Measurements from ENCODE around the gene CDC14B. TPM values are rescaled to one million over a fixed set of nuclear protein-coding genes. Genes with fewer than 3 reads are reported as not detected.
A peak's percentile ranks its signal among the peaks of the same experiment; 100 is the strongest.

CDC14B gene
- total RNA-seq, 4 donors from 2014 or later = 5.8 to 10.9 (median 8.0) TPM

DNA sequence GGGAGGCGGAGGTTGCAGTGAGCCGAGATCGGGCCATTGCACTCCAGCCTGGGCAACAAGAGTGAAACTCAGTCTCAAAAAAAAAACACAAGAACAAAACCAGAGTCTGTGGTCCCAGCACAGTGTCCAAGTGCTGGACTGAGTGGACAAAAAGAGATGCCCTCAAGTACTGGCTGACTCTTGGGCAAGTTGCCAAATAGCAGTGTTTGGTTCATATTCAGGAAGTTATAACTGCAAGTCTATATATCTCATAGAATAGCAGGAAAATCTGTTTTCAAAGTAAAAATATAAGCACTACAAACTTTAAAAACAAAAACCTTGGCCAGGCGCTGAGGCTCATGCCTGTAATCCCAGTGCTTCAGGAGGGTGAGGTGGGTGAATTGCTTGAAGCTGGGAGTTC is 162.4 kb downstream of the CDC14B start:
- no peak overlapping the region for H3K4me3 ChIP-seq (ENCODE audit: low read depth, poor library complexity, severe bottlenecking)
- intact Hi-C loops (cut with DNase I; ENCODE audit: low total_unique reads) = no loop called here
- WGBS, 2 donors = 92 to 96% methylated on average over 4 of the region's 4 CpGs
- no peak for DNase-seq (ENCODE audit: low spot score in 2 of 2)
- TF ChIP-seq, protein P1, sequence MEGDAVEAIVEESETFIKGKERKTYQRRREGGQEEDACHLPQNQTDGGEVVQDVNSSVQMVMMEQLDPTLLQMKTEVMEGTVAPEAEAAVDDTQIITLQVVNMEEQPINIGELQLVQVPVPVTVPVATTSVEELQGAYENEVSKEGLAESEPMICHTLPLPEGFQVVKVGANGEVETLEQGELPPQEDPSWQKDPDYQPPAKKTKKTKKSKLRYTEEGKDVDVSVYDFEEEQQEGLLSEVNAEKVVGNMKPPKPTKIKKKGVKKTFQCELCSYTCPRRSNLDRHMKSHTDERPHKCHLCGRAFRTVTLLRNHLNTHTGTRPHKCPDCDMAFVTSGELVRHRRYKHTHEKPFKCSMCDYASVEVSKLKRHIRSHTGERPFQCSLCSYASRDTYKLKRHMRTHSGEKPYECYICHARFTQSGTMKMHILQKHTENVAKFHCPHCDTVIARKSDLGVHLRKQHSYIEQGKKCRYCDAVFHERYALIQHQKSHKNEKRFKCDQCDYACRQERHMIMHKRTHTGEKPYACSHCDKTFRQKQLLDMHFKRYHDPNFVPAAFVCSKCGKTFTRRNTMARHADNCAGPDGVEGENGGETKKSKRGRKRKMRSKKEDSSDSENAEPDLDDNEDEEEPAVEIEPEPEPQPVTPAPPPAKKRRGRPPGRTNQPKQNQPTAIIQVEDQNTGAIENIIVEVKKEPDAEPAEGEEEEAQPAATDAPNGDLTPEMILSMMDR (IDR thresholded peaks at IDR 0.05) = no peak
- no peak for TF ChIP-seq POLR2A (IDR thresholded peaks at IDR 0.05)

DNA sequence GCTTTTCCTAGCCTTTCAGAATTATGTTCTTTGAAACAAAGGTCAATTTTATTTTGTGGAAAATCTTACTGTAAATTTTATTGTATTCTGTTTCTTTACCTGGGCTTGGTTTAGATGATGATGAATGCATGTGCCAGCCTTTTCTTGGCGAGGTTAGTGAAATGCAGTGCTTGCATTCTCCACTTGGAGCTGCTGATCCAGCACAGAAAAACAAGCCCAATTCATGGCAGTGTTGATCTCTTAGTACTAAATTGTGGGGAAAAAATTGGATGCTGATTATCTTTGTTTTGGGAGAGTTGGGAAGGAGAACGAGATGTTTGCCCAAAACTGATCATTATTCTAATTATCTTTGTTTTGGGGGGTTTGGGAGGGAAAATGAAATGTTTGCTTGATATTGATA is 166.0 kb downstream of the CDC14B start:
- intact Hi-C loops (cut with DNase I; ENCODE audit: low total_unique reads) = no loop called here
- no peak overlapping the region for H3K4me3 ChIP-seq (ENCODE audit: low read depth, poor library complexity, severe bottlenecking)
- no peak for DNase-seq (ENCODE audit: low spot score in 2 of 2)
- TF ChIP-seq, protein P1 (IDR thresholded peaks at IDR 0.05) = no peak
- no peak for TF ChIP-seq POLR2A (IDR thresholded peaks at IDR 0.05)
- WGBS, 2 donors = 24 to 27% methylated on average over 2 of the region's 2 CpGs

DNA sequence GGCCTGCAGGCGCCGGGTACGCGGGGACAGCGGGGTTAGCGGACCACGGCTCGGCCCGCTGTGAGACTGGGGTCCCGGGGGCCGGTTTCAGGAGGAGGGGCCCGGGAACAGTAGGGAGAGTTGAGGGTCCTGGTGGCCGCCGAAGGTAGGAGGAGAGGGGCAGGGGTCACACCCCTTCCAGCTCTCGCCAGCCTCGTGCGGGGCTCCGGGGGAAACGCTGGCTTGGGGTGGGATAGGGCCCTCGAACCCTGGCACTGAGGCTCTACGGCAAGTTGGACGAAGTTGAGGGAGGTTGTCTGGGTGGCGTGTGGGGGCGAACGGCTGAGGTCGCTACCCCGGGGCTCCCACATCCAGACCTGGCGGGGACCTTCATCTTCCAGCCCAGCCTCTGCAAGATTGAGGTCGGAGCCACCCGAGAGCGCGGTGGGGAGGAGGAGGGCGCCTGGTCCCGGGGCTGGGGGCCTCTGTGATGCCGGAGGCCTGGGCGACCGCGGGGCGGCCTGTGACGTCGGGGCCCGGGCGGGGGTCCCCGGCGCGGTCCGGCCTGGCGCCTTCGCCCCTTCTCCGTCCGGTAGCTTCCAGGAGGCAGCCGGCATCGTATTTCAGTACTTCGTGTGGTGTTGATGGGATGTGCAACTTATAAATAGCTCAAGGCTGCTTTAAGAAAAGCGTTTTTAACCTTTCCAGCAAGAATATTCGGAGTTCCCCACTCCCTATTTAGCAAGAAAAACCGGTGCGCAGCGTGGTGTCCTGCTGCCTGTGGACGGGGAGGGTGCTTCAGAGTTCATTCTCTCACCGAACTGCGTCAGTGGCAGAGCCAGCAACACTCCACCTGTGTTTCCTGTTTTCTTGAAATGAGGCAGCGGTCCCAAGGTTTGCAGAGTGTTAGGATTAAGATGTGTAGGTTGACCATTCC is 168.8 kb downstream of the CDC14B start:
- peak; percentile 24 to 87 for DNase-seq (ENCODE audit: low spot score in 2 of 2)
- intact Hi-C loops (cut with DNase I; ENCODE audit: low total_unique reads) = no loop called here
- 1% methylated on average over 49 to 62 of the region's 63 CpGs for WGBS, 2 donors
- peak overlapping the region; percentile 51 for H3K4me3 ChIP-seq (ENCODE audit: low read depth, poor library complexity, severe bottlenecking)
- TF ChIP-seq, protein P1 (IDR thresholded peaks at IDR 0.05) = no peak
- no peak for TF ChIP-seq POLR2A (IDR thresholded peaks at IDR 0.05)

Other genes with a start within 250 kb of the CDC14B start
- 10 to 100 TPM; 10.7 to 21.3 (median 13.3) TPM for gene SLC35D2, start 236.1 kb downstream of the CDC14B start, total RNA-seq
- gene ZNF367, start 201.5 kb downstream of the CDC14B start, total RNA-seq = 1 to 10 TPM in 3 of 4 donors, under 1 TPM in 1; 0.93 to 3.0 (median 1.8) TPM
- gene HABP4, start 169.7 kb downstream of the CDC14B start, total RNA-seq = 10 to 100 TPM in 2 of 4 donors, 1 to 10 TPM in 2; 6.3 to 13.4 (median 10.2) TPM
- 10 to 100 TPM in 2 of 4 donors, 1 to 10 TPM in 2; 6.1 to 12.4 (median 9.4) TPM for gene PRXL2C, start 35.5 kb upstream of the CDC14B start, total RNA-seq
- gene ZNF510, start 158.2 kb upstream of the CDC14B start, total RNA-seq = 10 to 100 TPM in 1 of 4 donors, 1 to 10 TPM in 3; 7.5 to 11.6 (median 9.0) TPM
- 10 to 100 TPM in 1 of 4 donors, 1 to 10 TPM in 3; 5.0 to 13.4 (median 7.9) TPM for gene ZNF782, start 234.7 kb upstream of the CDC14B start, total RNA-seq

All from lower leg skin (tissue), 4 donors.